A549 (cell line): Measurements from ENCODE around the gene RRBP1. TPM values are rescaled to one million over a fixed set of nuclear protein-coding genes. Genes with fewer than 3 reads are reported as not detected.

ENCODE experiments used
- ATAC-seq, 2 experiments: fragments of 200-7000 bp in 1 of 2; fragments of >200 bp in 1 of 2; cut with Nextera tagmentation in 1 of 2; cut with Tn5 transposase in 1 of 2; 3 replicates each; pipeline versions ENCODE4 v1.8.0 to v1.9.1; 2018 to 2020; ENCODE audit warnings: mild to moderate bottlenecking in 1 of 2, moderate library complexity in 1 of 2
- CTCF ChIA-PET: fragments of 300-600 bp; sonication (Branson Sonifier 250); formaldehyde crosslinking; extraction: SDS; loops from one replicate; lab custom pipeline; 2021; ENCODE audit warnings: antibody characterized with exemption, inconsistent platforms; lab: Yijun Ruan, JAX
- POLR2A ChIA-PET: fragments of 350-600 bp; formaldehyde crosslinking; extraction: SDS; loops from one replicate; lab custom pipeline; 2021; ENCODE audit warnings: antibody characterized with exemption, inconsistent platforms; lab: Yijun Ruan, JAX
- DNase-seq, 2 experiments: peaks; one replicate each; pipeline versions ENCODE4 v3.0.0 to v3.0.0-alpha.2; 2011 to 2016; ENCODE audit warnings: low read depth in 1 of 2, low spot score in 1 of 2
- FAIRE-seq: peaks from 2 replicates; lab custom pipeline; 2011; peaks lifted over from hg19 to GRCh38; lab: Jason Lieb, UNC
- H3K27ac ChIP-seq, 2 experiments: fragments of >200 bp; sonication (Bioruptor Twin); formaldehyde crosslinking; 3 replicates each; pipeline ENCODE4 v1.5.1; 2016 to 2017
- H3K4me1 ChIP-seq: fragments of >200 bp; sonication (Bioruptor Twin); formaldehyde crosslinking; 3 replicates; pipeline ENCODE4 v1.6.1; 2016
- H3K4me2 ChIP-seq: fragments of >200 bp; sonication (Bioruptor Twin); formaldehyde crosslinking; 3 replicates; pipeline ENCODE4 v1.6.1; 2016
- H3K4me3 ChIP-seq: fragments of >200 bp; sonication (Bioruptor Twin); formaldehyde crosslinking; 3 replicates; pipeline ENCODE4 v1.5.1; 2016
- H3K9me3 ChIP-seq: fragments of >200 bp; sonication (Bioruptor Twin); formaldehyde crosslinking; 3 replicates; pipeline ENCODE4 v1.6.1; 2016
- CEBPB ChIP-seq, 2 experiments: fragments of >200 bp in 1 of 2; sonication (Bioruptor Twin) in 1 of 2; formaldehyde crosslinking in 1 of 2; IDR thresholded peaks; 2 replicates each; pipeline ENCODE4 v1.6.1; 2012 to 2016
- CHD2 ChIP-seq: fragments of 150-350 bp; IDR thresholded peaks from 2 replicates; pipeline ENCODE4 v1.6.1; 2014; ENCODE audit warnings: low read length; ENCODE audit not compliant: partially characterized antibody
- CTCF ChIP-seq: fragments of >200 bp; sonication (Bioruptor Twin); formaldehyde crosslinking; IDR thresholded peaks from 3 replicates; pipeline ENCODE4 v1.5.1; 2016
- EHF ChIP-seq: fragments of 250-450 bp; sonication (Bioruptor Pico); IDR thresholded peaks from 2 replicates; pipeline ENCODE4 v1.5.0; 2020; ENCODE audit warnings: mild to moderate bottlenecking
- ELK1 ChIP-seq: fragments of 150-350 bp; IDR thresholded peaks from 2 replicates; pipeline ENCODE4 v1.6.1; 2014; ENCODE audit warnings: low read depth, mild to moderate bottlenecking, low read length
- ESRRA ChIP-seq: fragments of 150-350 bp; IDR thresholded peaks from 2 replicates; pipeline ENCODE4 v1.6.1; 2014; ENCODE audit warnings: mild to moderate bottlenecking, low read length, borderline replicate concordance
- FOXS1 ChIP-seq: fragments of 250-450 bp; sonication (Bioruptor Pico); IDR thresholded peaks from 2 replicates; pipeline ENCODE4 v1.5.0; 2020; ENCODE audit warnings: mild to moderate bottlenecking, moderate library complexity
- HES2 ChIP-seq: fragments of >200 bp; sonication (Bioruptor Twin); formaldehyde crosslinking; IDR thresholded peaks from 2 replicates; pipeline ENCODE4 v1.6.1; 2016
- HOXA7 ChIP-seq: fragments of 250-450 bp; sonication (Bioruptor Pico); IDR thresholded peaks from 2 replicates; pipeline ENCODE4 v1.5.0; 2020; ENCODE audit warnings: mild to moderate bottlenecking, moderate library complexity
- HOXB13 ChIP-seq: fragments of 250-450 bp; sonication (Bioruptor Pico); IDR thresholded peaks from 2 replicates; pipeline ENCODE4 v1.5.0; 2020; ENCODE audit warnings: low read depth, mild to moderate bottlenecking, moderate library complexity
- KDM5A ChIP-seq: fragments of 200-600 bp; sonication (generic); IDR thresholded peaks from 2 replicates; pipeline ENCODE4 v1.6.1; 2016; ENCODE audit warnings: antibody characterized with exemption, mild to moderate bottlenecking
- MAZ ChIP-seq: fragments of 150-350 bp; IDR thresholded peaks from 2 replicates; pipeline ENCODE4 v1.6.1; 2014; ENCODE audit warnings: antibody characterized with exemption, low read depth, low read length, borderline replicate concordance
- MYC ChIP-seq: IDR thresholded peaks from 2 replicates; pipeline ENCODE4 v1.6.1; 2012; ENCODE audit warnings: mild to moderate bottlenecking, inconsistent platforms, low read length, improper control_type of control experiment, borderline replicate concordance
- PHF8 ChIP-seq: fragments of 200-600 bp; sonication (generic); IDR thresholded peaks from 2 replicates; pipeline ENCODE4 v1.6.1; 2016; ENCODE audit warnings: low read depth, mild to moderate bottlenecking, antibody characterized with exemption, moderate library complexity, borderline replicate concordance
- POLR2AphosphoS2 ChIP-seq: conservative IDR thresholded peaks from 2 replicates; pipeline ENCODE4 v1.6.1; 2012; ENCODE audit warnings: low read length, improper control_type of control experiment, inconsistent platforms
- RNF2 ChIP-seq: fragments of 200-600 bp; sonication (generic); IDR thresholded peaks from 2 replicates; pipeline ENCODE4 v1.6.1; 2016; ENCODE audit warnings: low read depth, mild to moderate bottlenecking, antibody characterized with exemption, moderate library complexity, borderline replicate concordance
- SMC3 ChIP-seq: fragments of >200 bp; sonication (Bioruptor Twin); formaldehyde crosslinking; IDR thresholded peaks from 3 replicates; pipeline ENCODE4 v1.6.1; 2018; ENCODE audit warnings: inconsistent platforms
- SREBF2 ChIP-seq: fragments of 450-650 bp; IDR thresholded peaks from 2 replicates; pipeline ENCODE4 v1.6.1; 2014; ENCODE audit warnings: mild to moderate bottlenecking, moderate library complexity
- TP53 ChIP-seq: fragments of 250-450 bp; sonication (Bioruptor Pico); IDR thresholded peaks from 2 replicates; pipeline ENCODE4 v1.5.0; 2021; ENCODE audit warnings: mild to moderate bottlenecking, moderate library complexity
- ZC3H11A ChIP-seq: fragments of 450-650 bp; IDR thresholded peaks from 2 replicates; pipeline ENCODE4 v1.6.1; 2014; ENCODE audit warnings: antibody characterized with exemption, mild to moderate bottlenecking
- ZFP36 ChIP-seq: fragments of 450-650 bp; IDR thresholded peaks from 2 replicates; pipeline ENCODE4 v1.6.1; 2014; ENCODE audit warnings: borderline replicate concordance; ENCODE audit not compliant: partially characterized antibody
- WGBS: methylation state at CpG from one replicate; pipeline ENCODE4 v1.1.6; 2017; ENCODE audit errors: missing lambda C conversion rate; 5-methylcytosine and 5-hydroxymethylcytosine counted together
- polyA plus RNA-seq, 4 experiments: library from polyadenylated mRNA; depleted of rRNA in 3 of 4; stranded (reverse); fragments of >200 nt; fragmentation: RNase III in 1 of 4; extraction: RNeasy Plus Mini Kit Qiagen cat#74134 plus additional on column Dnase treatment in 1 of 4; gene quantifications; 2 replicates in 3 of 4; 3 replicates in 1 of 4; pipeline ENCODE4 v1.2.3, GENCODE V29; 2011 to 2017
- TF ChIP-seq, protein P1 (sequence below): fragments of 200-600 bp; sonication (generic); IDR thresholded peaks from 2 replicates; pipeline ENCODE4 v1.6.1; 2016; ENCODE audit warnings: antibody characterized with exemption, mild to moderate bottlenecking, moderate library complexity
- TF ChIP-seq, protein P2 (sequence below): IDR thresholded peaks from 2 replicates; pipeline ENCODE4 v1.6.1; 2012

RRBP1 gene
- polyA plus RNA-seq, 2 of the 4 experiments (the other 2 are of a cell fraction): 51.6 to 79.6 TPM

DNA sequence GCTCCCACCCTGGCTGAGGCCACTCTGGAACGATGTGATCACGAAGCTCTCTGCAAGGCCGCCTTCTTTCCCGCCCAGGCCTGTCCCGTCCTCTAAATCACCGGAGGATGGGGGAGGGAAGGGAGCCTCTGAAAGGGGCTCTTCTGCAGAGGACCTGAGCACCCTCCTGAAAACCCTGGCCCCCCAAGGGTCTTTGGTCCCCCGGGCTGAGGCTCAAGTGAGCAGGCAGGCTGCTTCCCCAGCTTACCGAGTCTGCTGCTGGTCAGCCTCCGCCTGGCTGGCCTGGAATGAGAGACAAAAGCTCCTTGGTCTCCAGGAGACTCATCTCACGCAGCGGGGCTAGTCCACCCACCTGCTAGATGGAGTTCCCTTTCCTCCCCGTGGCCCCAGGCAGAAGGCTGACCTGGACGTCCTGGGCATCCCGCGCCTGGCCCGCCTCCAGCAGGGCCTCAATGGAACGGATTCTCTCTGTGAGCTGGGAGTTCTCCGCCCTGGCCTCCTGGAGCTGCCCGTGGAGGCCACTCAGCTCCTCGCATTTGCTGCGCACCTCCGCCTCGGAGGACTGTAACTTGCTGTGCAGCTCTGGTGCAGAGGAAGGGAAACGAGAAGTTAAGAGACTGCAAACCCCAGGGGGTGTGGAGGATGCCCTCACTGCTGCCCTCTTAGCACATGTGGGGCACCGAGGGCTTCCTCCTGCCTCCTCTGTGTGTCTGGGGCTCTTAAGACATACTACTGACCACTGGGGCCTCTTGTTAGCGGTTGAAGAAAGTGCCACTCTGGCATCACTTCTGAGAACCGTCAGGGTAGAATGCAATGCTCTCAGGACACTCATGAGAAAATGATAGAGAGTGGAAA lies 54.7 kb downstream of the RRBP1 start:
- TF ChIP-seq RNF2: no peak
- no peak for TF ChIP-seq SREBF2
- no peak for TF ChIP-seq CHD2
- TF ChIP-seq HOXA7 (CRISPR knock-in tag): no peak
- no peak for TF ChIP-seq CTCF
- no peak for TF ChIP-seq PHF8
- no peak for TF ChIP-seq MYC
- TF ChIP-seq, protein P1, sequence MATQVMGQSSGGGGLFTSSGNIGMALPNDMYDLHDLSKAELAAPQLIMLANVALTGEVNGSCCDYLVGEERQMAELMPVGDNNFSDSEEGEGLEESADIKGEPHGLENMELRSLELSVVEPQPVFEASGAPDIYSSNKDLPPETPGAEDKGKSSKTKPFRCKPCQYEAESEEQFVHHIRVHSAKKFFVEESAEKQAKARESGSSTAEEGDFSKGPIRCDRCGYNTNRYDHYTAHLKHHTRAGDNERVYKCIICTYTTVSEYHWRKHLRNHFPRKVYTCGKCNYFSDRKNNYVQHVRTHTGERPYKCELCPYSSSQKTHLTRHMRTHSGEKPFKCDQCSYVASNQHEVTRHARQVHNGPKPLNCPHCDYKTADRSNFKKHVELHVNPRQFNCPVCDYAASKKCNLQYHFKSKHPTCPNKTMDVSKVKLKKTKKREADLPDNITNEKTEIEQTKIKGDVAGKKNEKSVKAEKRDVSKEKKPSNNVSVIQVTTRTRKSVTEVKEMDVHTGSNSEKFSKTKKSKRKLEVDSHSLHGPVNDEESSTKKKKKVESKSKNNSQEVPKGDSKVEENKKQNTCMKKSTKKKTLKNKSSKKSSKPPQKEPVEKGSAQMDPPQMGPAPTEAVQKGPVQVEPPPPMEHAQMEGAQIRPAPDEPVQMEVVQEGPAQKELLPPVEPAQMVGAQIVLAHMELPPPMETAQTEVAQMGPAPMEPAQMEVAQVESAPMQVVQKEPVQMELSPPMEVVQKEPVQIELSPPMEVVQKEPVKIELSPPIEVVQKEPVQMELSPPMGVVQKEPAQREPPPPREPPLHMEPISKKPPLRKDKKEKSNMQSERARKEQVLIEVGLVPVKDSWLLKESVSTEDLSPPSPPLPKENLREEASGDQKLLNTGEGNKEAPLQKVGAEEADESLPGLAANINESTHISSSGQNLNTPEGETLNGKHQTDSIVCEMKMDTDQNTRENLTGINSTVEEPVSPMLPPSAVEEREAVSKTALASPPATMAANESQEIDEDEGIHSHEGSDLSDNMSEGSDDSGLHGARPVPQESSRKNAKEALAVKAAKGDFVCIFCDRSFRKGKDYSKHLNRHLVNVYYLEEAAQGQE: no peak
- no peak for TF ChIP-seq HOXB13
- TF ChIP-seq FOXS1 (CRISPR knock-in tag): no peak
- no peak for TF ChIP-seq HES2
- TF ChIP-seq KDM5A: no peak
- TF ChIP-seq TP53 (CRISPR knock-in tag): no peak
- TF ChIP-seq ZFP36: no peak
- Histone ChIP-seq H3K4me2 (no peak overlapping the region), H3K4me1 (no peaks in the 10 kb centered on the region), H3K4me3 (no peak overlapping the region), H3K9me3 (no peaks in the 10 kb centered on the region), H3K27ac (no peak overlapping the region)
- WGBS: 88% methylated on average over 27 of the region's 27 CpGs
- CTCF ChIA-PET: interaction anchor here (0.8 to 20.6 kb wide), 9 partner anchors 8 to 368 kb away, joined by 3 to 501 read pairs (median 4); partner anchors contain the start of gene BFSP1
- DNase-seq (no peak), ATAC-seq (no peak), FAIRE-seq (no peak)
- POLR2A ChIA-PET: no interaction called here

DNA sequence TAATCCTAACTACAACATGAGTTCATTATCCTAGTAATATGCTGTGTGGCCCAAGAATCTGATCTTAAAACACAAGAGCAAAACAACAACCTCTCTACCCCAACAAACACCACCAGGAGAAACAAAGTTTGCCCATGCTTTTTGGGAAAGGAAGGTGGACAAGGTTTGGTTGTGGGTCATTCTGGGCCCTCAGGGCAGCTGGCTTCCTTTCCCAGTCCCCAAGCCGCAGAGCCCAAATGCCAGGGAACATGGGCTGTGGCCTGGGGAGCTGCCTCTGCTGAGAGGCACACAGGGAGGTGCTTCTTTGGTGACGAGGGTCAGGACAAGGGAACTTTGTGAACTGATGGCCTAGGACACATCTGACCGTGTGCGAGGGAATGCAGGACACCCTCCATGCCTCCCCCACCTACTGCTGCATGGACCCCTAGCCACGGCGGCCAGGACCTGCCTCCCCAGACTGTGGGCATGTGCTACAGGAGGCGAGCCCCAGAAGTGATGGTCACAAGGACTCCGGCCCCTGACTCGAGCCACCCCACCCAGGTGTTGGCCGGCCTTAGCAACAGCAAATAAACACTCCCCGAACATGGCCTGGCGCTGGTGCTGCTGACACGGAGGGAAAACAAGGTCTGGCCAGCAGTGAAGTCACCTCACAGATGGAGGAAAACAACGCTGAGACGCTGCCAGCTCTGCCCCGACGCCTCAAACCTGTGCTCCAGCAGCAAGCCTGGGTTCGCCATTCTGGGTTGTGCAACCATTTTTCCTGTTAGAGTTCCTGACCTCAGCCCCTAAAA lies 55.6 kb downstream of the RRBP1 start:
- POLR2A ChIA-PET: no interaction called here
- ATAC-seq (no peak), FAIRE-seq (no peak), DNase-seq (no peak)
- Histone ChIP-seq H3K27ac (no peak overlapping the region), H3K4me3 (no peak overlapping the region), H3K9me3 (no peaks in the 10 kb centered on the region), H3K4me1 (no peaks in the 10 kb centered on the region), H3K4me2 (no peak overlapping the region)
- CTCF ChIA-PET: interaction anchor here (0.8 to 20.6 kb wide), 5 partner anchors 8 to 369 kb away, joined by 3 to 501 read pairs (median 47); partner anchors contain the start of gene BFSP1
- 85% methylated on average over 14 of the region's 18 CpGs for WGBS
- TF ChIP-seq CEBPB (IDR thresholded peaks at IDR 0.05) (no peak), HOXA7 (CRISPR knock-in tag) (no peak), KDM5A (no peak), MAZ (no peak), SMC3 (no peak), ESRRA (no peak), EHF (no peak), ELK1 (no peak), ZC3H11A (no peak), PHF8 (no peak), POLR2AphosphoS2 (no peak)
- TF ChIP-seq, protein P2, sequence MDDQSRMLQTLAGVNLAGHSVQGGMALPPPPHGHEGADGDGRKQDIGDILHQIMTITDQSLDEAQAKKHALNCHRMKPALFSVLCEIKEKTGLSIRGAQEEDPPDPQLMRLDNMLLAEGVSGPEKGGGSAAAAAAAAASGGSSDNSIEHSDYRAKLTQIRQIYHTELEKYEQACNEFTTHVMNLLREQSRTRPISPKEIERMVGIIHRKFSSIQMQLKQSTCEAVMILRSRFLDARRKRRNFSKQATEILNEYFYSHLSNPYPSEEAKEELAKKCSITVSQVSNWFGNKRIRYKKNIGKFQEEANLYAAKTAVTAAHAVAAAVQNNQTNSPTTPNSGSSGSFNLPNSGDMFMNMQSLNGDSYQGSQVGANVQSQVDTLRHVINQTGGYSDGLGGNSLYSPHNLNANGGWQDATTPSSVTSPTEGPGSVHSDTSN: no peak
